Small intestine (tissue), 7 donors: ENCODE results near the gene CASTOR2. TPM values are rescaled to one million over a fixed set of nuclear protein-coding genes. Genes with fewer than 3 reads are reported as not detected.
"Not testable (repeated sequence)": the region's sequence is repeated elsewhere in the genome, so short reads cannot be mapped to it uniquely, and the experiment has no call there.

Experiments
- DNase-seq, 2 donors: peaks; one replicate each; pipeline versions ENCODE4 v3.0.0 to v3.0.0-alpha.2; 2013
- FAIRE-seq: peaks from 2 replicates; lab custom pipeline; 2012; peaks lifted over from hg19 to GRCh38; lab: Jason Lieb, UNC
- H3K27ac ChIP-seq, 3 donors: one replicate each; pipeline ENCODE4 v1.5.1; 2013; ENCODE audit warnings: low read length in 2 of 3, mild to moderate bottlenecking in 2 of 3, control low read depth in 1 of 3, inconsistent platforms in 1 of 3, low read depth in 1 of 3, moderate library complexity in 1 of 3
- H3K27me3 ChIP-seq, 3 donors: one replicate each; pipeline ENCODE4 v1.6.1; 2013; ENCODE audit warnings: low read length in 3 of 3, inconsistent platforms in 1 of 3; ENCODE audit not compliant: control insufficient read depth in 3 of 3, insufficient read depth in 3 of 3
- H3K36me3 ChIP-seq, 3 donors: one replicate each; pipeline ENCODE4 v1.6.1; 2013; ENCODE audit warnings: low read length in 3 of 3, inconsistent platforms in 1 of 3, low read depth in 1 of 3, mild to moderate bottlenecking in 1 of 3, moderate library complexity in 1 of 3; ENCODE audit not compliant: control insufficient read depth in 3 of 3, insufficient read depth in 2 of 3
- H3K4me1 ChIP-seq, 3 donors: one replicate each; pipeline ENCODE4 v1.6.1; 2013; ENCODE audit warnings: low read length in 2 of 3, inconsistent platforms in 1 of 3, low read depth in 1 of 3, mild to moderate bottlenecking in 1 of 3, moderate library complexity in 1 of 3; ENCODE audit not compliant: control insufficient read depth in 3 of 3, insufficient read depth in 2 of 3
- H3K4me3 ChIP-seq, 3 donors: one replicate each; pipeline ENCODE4 v1.5.1; 2013; ENCODE audit warnings: low read length in 3 of 3, control low read depth in 1 of 3, inconsistent platforms in 1 of 3, low read depth in 1 of 3, mild to moderate bottlenecking in 1 of 3, moderate library complexity in 1 of 3
- H3K9me3 ChIP-seq, 2 donors: one replicate each; pipeline ENCODE4 v1.6.1; 2013; ENCODE audit warnings: low read depth in 1 of 2, low read length in 1 of 2; ENCODE audit not compliant: control insufficient read depth in 2 of 2, insufficient read depth in 1 of 2
- WGBS, 3 donors: extraction: QIAGEN DNeasy Blood & Tissue Kit; methylation state at CpG; one replicate each; pipeline ENCODE4 v1.1.7; 2013; 5-methylcytosine and 5-hydroxymethylcytosine counted together
- polyA plus RNA-seq, 4 donors: library from polyadenylated mRNA; stranded (reverse) in 3 of 4; unstranded in 1 of 4; fragments of 200-250 nt in 3 of 4; fragments of 120-200 nt in 1 of 4; gene quantifications; one replicate each; pipeline versions ENCODE4 v1.2.1 to v1.2.3, GENCODE V29; 2013
- donor health status: healthy with polysubstance abuse.
- donor health status: control.
- donor health status: control.
- donor health status: Bipolar disorder and iron deficiency.
- donor health status: healthy.

Gene CASTOR2
- polyA plus RNA-seq, 4 donors: 0.67 to 4.5 (median 1.6) TPM

DNA sequence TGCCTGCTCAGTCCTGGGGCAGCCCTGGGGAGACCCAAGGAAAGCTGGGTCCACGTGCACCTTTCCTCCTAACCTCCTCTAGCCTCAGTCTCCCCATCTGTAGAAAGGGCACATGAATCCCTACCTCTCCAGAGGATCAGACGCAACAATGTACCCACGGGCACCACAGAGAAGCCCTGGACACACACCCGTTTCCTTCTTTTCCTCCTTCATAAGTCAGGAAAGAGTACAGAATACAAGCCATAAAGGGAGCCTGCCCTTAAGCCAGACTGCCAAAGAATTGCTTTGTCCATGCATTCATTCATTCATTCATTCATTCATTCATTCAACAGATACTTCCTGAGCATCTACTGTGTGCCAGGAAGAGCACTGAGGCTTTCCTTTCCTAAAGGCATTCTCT, 20.6 kb upstream of the CASTOR2 start:
- WGBS, 3 donors: 86 to 91% (median 89%) methylated on average over 3 of the region's 4 CpGs
- DNase-seq, H3K4me3 ChIP-seq, H3K9me3 ChIP-seq, H3K27me3 ChIP-seq, FAIRE-seq, H3K27ac ChIP-seq, H3K36me3 ChIP-seq, H3K4me1 ChIP-seq: not testable (repeated sequence)

DNA sequence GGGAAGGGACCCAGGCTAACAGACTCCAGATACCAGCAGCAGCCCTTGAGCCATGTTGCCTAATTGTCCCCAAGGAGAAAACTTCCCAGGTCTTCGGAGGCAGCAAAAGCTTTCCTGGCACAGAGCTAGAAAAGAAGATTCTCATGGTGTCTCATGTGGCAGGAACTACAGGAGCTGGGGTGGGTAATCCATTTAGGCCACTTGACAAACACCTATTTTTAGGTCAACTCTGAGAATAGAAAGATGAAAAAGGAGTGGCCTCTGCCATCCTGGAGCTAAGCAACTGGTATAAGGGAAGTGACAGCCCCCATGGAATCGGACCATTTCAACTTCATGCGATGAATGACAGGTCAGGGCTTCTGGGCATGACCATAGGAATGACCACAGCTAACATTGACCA, 16.8 kb upstream of the CASTOR2 start:
- not testable (repeated sequence) for H3K4me1 ChIP-seq, DNase-seq, H3K4me3 ChIP-seq, H3K36me3 ChIP-seq, H3K27ac ChIP-seq, H3K9me3 ChIP-seq, H3K27me3 ChIP-seq, FAIRE-seq
- no CpG with 5 or more reads among the region's 3 CpGs for WGBS, 3 donors

DNA sequence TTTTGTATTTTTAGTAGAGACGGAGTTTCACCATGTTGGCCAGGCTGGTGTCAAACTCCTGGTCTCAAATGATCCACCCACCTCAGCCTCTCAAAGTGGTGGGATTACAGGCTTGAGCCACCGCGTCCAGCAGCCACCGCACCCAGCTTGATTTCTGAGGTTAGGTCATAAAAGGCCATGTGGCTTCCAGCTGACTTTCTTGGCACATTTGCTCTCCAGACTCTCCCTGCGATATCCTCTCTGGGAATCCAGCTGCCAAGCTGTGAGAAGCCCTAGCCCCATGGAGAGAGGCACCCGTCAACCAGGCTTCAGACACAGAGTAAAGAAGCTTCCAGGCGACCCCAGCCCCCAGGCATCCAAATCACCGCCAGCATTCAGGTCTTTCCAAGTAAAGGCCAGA, 10.7 kb upstream of the CASTOR2 start:
- H3K27me3 ChIP-seq, H3K27ac ChIP-seq, H3K4me3 ChIP-seq, DNase-seq, FAIRE-seq, H3K36me3 ChIP-seq, H3K4me1 ChIP-seq, H3K9me3 ChIP-seq: not testable (repeated sequence)
- no CpG with 5 or more reads among the region's 8 CpGs for WGBS, 3 donors

DNA sequence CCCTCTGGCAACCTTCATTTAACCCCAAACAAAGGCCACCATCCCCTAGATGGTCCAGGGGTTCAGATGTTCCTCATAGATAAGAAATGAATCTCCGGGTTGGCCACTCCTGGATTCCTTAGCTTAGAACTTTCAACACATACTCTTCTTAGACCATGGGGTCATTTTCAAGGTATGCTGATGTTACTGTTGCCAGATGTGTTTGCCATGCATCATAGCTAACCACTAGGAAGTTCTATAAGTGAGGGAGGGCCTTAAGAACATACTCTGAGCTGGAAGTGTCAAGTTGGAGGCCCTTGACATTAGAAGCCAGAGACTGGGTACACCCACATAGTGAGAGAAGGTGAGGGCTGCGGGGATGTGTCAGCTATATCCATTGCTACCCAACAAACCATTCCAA, 6.2 kb upstream of the CASTOR2 start:
- H3K36me3 ChIP-seq, H3K4me1 ChIP-seq, H3K9me3 ChIP-seq, H3K27me3 ChIP-seq, FAIRE-seq, DNase-seq, H3K27ac ChIP-seq, H3K4me3 ChIP-seq: not testable (repeated sequence)
- WGBS, 3 donors: no CpG with 5 or more reads among the region's 2 CpGs

DNA sequence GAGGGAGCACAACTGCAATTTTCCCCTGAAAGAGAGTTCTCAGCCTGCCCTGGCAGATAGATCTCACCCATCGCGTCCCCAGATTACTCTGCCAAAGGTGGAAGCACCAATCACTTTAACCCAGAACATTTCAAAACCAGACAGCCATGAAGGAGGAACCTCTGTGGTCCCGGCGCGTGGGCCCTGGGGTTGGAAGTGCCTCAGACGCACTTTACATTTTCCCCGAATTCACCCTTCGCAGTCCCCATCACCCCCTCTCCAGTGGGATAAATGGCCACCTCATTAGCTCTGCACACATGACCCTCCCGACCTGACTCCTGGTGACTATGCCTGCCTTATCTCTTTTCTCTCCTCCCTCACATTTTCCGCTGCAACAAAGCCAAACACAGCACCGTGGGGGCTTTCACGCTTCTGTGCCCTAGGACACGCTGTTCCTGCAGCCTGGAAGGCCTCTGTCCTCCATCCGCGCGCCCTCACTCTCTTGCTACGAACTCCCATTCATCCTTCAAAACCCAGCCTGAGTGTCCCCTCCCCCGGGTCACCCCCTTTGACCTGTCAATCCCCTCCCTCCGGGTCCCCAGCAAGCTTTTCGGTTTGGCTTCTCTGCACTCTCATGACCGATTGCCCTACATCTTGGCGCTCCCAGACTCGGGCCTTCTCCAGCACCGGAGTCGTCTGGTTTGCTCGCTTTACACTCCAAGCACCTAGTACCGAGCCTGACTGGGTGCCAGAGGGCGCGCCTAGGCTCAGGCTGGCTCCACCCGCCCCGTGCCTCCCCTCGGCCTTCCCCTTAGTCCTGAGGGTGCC, 598 bp upstream of the CASTOR2 start:
- not testable (repeated sequence) for H3K27ac ChIP-seq, DNase-seq, H3K27me3 ChIP-seq, H3K4me1 ChIP-seq, H3K36me3 ChIP-seq, H3K9me3 ChIP-seq, FAIRE-seq, H3K4me3 ChIP-seq
- whole genome bisulfite sequencing, 3 donors: 45 to 67% (median 52%) methylated on average over 13 to 22 of the region's 32 CpGs

DNA sequence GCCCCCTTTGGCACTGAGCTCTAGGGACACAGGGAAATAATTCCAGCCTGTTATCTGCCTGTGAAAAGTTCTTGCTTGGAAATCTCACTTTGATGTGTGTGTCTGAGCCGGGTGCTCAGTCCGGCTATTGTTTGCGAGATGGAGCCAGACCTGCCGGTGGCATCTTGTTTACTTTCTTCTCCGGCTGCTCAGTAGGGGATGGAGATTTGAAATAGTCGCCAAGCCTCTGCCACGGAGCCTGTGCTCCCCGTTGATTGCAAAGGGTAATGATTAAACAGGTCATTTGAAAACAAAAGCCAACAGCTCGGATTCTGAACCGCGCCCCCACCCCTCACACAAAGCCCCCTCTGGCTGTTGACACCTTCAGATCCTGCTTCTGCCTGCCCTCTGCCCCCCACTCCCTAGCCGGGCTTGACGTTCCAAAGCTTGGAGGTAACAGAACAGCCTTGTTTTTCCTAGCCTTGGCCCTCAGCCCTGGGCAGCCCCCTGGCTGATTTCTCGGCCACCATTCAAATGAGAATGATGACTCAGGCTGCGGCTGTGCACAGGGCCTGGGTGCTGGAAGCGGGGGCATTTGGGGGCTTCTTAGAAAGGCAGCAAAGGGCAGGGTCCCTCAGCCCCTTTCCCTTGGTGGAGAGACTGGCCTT, 1.8 kb downstream of the CASTOR2 start:
- no CpG with 5 or more reads among the region's 16 CpGs for WGBS, 3 donors
- not testable (repeated sequence) for DNase-seq, H3K36me3 ChIP-seq, H3K9me3 ChIP-seq, FAIRE-seq, H3K4me3 ChIP-seq, H3K27me3 ChIP-seq, H3K27ac ChIP-seq, H3K4me1 ChIP-seq

DNA sequence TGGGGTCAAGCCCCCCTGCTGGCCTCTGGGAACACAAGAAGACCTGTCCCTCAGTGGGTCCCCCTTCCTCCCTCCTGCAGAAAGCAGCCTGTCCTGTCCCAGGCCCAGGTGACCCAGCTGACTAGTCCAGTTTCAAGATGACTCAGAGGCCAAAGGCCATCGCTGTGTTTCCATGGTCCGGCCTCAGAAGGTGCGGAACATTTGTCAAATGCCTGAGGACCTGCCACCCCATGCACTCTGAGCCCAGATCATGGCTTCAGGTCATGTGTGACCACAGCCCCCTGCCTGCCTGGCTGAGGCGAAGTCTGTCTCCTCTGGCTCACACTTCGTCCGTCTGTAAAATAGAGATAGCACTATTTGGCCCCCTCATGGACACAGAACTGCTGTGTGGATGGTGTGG, 2.4 kb downstream of the CASTOR2 start:
- H3K9me3 ChIP-seq, H3K27me3 ChIP-seq, H3K36me3 ChIP-seq, H3K4me1 ChIP-seq, H3K4me3 ChIP-seq, DNase-seq, FAIRE-seq, H3K27ac ChIP-seq: not testable (repeated sequence)
- 59% methylated on average over 3 of the region's 6 CpGs; no CpG with 5 or more reads in 2 of the 3 donors for WGBS, 3 donors

DNA sequence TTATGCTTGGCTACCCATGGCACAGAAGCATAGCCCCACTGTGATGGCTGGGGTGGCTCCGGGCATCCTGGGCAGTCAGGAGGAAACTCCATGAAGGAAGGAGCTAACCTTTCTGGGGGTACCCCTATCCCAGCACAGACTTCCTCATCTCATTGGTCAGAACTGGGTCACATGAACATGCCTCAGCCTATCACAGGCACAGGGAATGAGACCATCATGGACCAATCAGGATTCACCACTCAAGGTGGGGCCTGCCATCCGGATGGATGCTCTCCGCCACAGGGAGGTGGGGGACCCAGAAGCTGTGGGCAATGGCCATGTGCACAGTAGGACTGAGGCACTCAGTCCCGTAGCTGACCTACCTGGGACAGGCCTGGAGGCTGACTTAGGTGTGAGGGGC, 6.9 kb downstream of the CASTOR2 start:
- H3K4me1 ChIP-seq, H3K9me3 ChIP-seq, H3K36me3 ChIP-seq, H3K4me3 ChIP-seq, H3K27me3 ChIP-seq, H3K27ac ChIP-seq, FAIRE-seq, DNase-seq: not testable (repeated sequence)
- WGBS, 3 donors: no CpG with 5 or more reads among the region's 4 CpGs
